SK-N-MC (cell line): ENCODE data around the gene TRPM2.

ENCODE experiments used
- DNase-seq: peaks from one replicate; pipeline ENCODE4 v3.0.0-alpha.2; 2011; ENCODE audit warnings: low read depth, low spot score
- H3K27ac ChIP-seq: fragments of 200-600 bp; sonication (generic); 2 replicates; pipeline ENCODE4 v1.5.1; 2016; ENCODE audit warnings: mixed run types
- H3K36me3 ChIP-seq: fragments of 200-600 bp; sonication (generic); 2 replicates; pipeline ENCODE4 v1.6.1; 2017; ENCODE audit warnings: antibody characterized with exemption, low read length, mixed read lengths; ENCODE audit not compliant: insufficient read depth
- H3K4me3 ChIP-seq: fragments of 200-600 bp; sonication (generic); 2 replicates; pipeline ENCODE4 v1.5.1; 2016
- H3K9ac ChIP-seq: fragments of 200-600 bp; sonication (generic); 2 replicates; pipeline ENCODE4 v1.8.0; 2017; ENCODE audit warnings: mixed run types, mixed read lengths; ENCODE audit not compliant: insufficient read length
- H3K9me3 ChIP-seq: fragments of 200-600 bp; sonication (generic); 2 replicates; pipeline ENCODE4 v1.6.1; 2017; ENCODE audit warnings: low read depth, mild to moderate bottlenecking, antibody characterized with exemption, low read length, moderate library complexity, mixed read lengths
- EZH2 ChIP-seq: fragments of 200-600 bp; sonication (generic); IDR thresholded peaks from one replicate; pipeline ENCODE4 v1.6.1; 2017; ENCODE audit warnings: antibody characterized with exemption
- FOXP2 ChIP-seq: optimal IDR thresholded peaks from 2 replicates; pipeline ENCODE3; 2011; ENCODE audit warnings: mild to moderate bottlenecking, moderate library complexity; ENCODE audit not compliant: insufficient read depth; ENCODE audit errors: extremely low read length, control extremely low read depth
- POLR2AphosphoS5 ChIP-seq: IDR thresholded peaks from 2 replicates; pipeline ENCODE4 v1.6.1; 2012; ENCODE audit warnings: mild to moderate bottlenecking, low read depth, low read length, borderline replicate concordance

Gene TRPM2

DNA sequence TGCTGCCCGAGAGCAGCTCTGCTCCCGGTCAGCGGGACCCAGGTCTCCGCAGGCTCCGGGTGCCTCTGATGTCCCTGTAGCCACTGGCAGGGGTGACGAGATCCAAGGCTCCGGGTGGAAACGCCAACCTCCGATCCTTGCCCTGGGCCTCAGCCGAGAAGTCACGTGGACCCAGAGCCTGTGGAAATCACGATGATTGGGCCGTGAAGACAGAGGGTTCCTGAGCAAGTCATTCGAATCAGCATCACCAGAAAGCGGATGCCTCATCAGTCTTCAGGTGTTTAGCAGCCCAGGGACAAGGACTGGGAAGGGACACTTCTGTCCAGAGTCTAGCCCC, 114.4 kb downstream of the TRPM2 start:
- no peaks in the 10 kb centered on the region for H3K9me3 ChIP-seq
- no peaks in the 10 kb centered on the region for H3K36me3 ChIP-seq
- TF ChIP-seq POLR2AphosphoS5: no peak
- DNase-seq: no peak
- H3K9ac ChIP-seq: no peak overlapping the region
- H3K27ac ChIP-seq: no peak overlapping the region
- H3K4me3 ChIP-seq: no peak overlapping the region

DNA sequence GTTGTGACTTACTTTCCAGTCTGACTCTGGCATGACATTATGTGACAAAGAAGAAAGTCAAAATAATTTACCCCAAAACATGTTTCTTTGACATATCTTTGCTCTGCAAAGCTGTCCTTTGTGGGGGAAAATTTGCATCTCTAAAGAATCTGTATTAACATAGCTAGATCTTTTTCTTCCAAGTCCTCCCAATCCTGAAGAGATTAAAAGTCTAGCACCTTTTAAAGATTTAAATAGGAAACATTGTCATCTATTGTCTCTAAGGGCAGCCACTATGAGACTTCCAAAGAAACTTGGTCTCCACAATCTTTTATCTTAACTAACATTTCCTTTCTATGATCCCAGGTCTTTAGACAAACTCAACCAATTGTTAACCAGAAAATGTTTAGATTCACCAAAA, 117.9 kb downstream of the TRPM2 start:
- no peak for DNase-seq
- H3K27ac ChIP-seq: no peak overlapping the region
- H3K36me3 ChIP-seq: no peaks in the 10 kb centered on the region
- no peak overlapping the region for H3K4me3 ChIP-seq
- no peaks in the 10 kb centered on the region for H3K9me3 ChIP-seq
- TF ChIP-seq EZH2: no peak
- no peak for TF ChIP-seq POLR2AphosphoS5
- TF ChIP-seq FOXP2: no peak
- no peak overlapping the region for H3K9ac ChIP-seq

DNA sequence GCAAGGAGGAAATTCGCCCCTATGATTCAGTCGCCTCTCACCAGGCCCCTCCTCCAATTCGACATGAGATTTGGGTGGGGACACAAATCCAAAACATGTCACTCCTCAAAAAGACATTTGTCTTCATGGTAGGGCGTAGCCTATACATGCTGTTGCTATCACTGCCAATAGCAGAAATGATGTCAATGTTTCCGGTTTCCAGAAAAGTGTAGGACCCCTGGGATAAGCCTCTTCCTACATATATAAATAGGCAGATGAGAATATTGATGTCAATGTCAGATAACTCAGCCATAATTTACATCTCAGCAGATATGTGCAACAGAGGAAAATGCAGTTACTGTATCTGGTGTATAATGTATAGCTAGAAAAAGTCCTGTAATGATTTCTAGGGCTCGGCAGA, 118.6 kb downstream of the TRPM2 start:
- DNase-seq: no peak
- Histone ChIP-seq H3K27ac (no peak overlapping the region), H3K9ac (no peak overlapping the region), H3K9me3 (no peaks in the 10 kb centered on the region), H3K36me3 (no peaks in the 10 kb centered on the region), H3K4me3 (no peak overlapping the region)
- TF ChIP-seq FOXP2 (no peak), EZH2 (no peak), POLR2AphosphoS5 (no peak)

DNA sequence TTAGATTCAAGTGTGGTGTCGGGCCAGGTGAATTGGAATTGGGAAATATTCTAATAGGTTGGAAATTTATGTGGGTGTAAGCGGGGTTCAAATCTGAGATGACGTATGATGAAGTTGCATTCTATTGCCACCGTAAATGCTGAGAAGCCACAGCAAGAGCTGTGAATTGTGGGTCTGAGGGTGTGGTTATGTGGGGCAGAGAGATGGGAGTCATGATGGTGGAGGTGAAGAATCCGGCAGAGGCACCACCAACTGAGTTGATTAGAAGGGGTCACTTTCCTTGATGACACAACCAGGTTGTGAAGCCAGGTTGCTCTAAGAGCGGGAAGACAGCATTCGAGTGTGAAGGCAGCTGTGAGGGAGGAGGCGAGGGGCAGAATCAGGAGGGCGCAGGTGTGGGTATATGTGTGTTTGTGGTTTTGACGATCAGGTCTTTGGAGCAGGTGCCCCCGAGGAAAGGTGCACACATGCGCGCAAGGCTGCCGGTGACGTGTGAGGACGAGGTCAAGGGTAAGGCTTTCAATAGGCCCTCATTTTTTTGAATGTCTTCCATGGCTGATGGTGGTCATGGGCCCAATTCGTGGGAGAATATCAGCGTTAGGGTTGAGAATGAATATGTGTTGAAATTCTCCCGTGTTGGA, 120.6 kb downstream of the TRPM2 start:
- no peaks in the 10 kb centered on the region for H3K36me3 ChIP-seq
- no peak overlapping the region for H3K27ac ChIP-seq
- no peak overlapping the region for H3K4me3 ChIP-seq
- no peak for DNase-seq
- H3K9ac ChIP-seq: no peak overlapping the region
- H3K9me3 ChIP-seq: no peaks in the 10 kb centered on the region
- TF ChIP-seq POLR2AphosphoS5 (no peak), FOXP2 (no peak), EZH2 (no peak)

DNA sequence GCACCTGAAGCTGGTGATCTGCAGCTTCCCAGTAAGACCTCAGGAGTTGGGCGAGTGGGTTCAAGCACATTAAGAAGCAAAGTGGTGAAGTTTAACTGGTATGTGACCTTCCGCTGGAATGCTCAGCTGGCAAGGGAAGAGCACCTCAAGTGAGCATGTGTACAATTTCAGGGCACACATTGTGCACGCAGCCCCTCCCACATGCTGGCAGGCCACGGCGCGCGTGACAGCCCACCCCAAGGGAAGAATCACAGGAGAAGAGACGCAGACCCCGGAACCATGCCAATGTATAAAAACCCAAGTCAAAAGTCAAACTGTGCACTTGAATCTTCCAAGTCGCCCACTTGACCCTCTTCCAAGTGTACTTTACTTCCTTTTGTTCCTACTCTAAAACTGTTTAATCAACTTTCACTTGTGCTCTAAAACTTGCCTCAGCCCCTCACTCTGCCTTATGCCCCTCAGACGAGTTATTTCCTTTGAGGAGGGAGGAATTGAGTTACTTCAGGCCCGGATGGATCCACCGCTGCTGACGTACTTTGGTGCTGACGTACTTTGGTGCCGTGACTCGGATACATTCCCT, 121.9 kb downstream of the TRPM2 start:
- H3K9me3 ChIP-seq: no peaks in the 10 kb centered on the region
- H3K36me3 ChIP-seq: no peaks in the 10 kb centered on the region
- H3K9ac ChIP-seq: no peak overlapping the region
- no peak overlapping the region for H3K27ac ChIP-seq
- no peak for TF ChIP-seq POLR2AphosphoS5
- no peak for TF ChIP-seq EZH2
- no peak for TF ChIP-seq FOXP2
- H3K4me3 ChIP-seq: no peak overlapping the region
- no peak for DNase-seq

DNA sequence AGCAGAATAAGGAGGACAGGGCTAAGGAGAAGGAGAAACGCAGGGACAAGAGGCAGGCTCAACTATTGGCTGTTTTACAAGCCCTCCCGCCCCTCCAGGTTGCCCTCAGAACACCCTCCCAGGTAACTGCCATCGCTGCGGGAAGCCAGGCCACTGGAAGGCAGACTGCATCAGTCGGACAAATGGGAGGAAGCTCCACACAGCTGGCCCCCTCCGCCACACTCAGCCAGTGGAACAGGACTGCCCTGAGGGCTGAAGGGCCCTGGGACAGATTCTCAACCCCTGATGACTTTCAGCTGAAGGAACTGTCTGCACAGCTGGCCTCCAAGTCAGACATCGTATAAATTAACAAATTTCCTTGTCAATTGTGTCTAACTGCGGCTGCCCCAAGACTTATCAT, 123.7 kb downstream of the TRPM2 start:
- H3K9ac ChIP-seq: no peak overlapping the region
- no peak overlapping the region for H3K27ac ChIP-seq
- H3K36me3 ChIP-seq: no peaks in the 10 kb centered on the region
- DNase-seq: no peak
- H3K9me3 ChIP-seq: no peaks in the 10 kb centered on the region
- H3K4me3 ChIP-seq: no peak overlapping the region
- TF ChIP-seq FOXP2: no peak
- TF ChIP-seq POLR2AphosphoS5: no peak
- TF ChIP-seq EZH2: no peak

DNA sequence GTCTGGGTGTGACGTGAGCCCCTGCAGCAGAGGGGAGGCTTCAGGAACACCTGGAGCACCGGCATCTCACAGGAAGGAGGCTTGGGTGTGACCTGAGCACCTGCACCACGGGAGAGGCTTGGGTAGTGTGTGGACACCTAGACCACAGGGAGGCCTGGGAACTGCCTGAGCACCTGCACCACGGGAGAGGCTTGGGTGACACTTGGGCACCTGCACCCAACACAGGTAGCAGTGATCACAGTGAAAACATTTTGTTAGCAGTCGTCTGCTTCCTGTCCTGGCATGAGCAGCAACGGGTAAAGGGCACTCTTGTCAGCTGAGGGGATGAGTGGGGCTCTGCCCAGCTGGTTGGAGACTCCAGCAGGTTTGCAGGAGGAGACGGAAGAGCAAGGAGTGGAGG, 124.3 kb downstream of the TRPM2 start:
- TF ChIP-seq POLR2AphosphoS5 (no peak), FOXP2 (no peak), EZH2 (no peak)
- Histone ChIP-seq H3K9ac (no peak overlapping the region), H3K4me3 (no peak overlapping the region), H3K9me3 (no peaks in the 10 kb centered on the region), H3K27ac (no peak overlapping the region), H3K36me3 (no peaks in the 10 kb centered on the region)
- DNase-seq: no peak

DNA sequence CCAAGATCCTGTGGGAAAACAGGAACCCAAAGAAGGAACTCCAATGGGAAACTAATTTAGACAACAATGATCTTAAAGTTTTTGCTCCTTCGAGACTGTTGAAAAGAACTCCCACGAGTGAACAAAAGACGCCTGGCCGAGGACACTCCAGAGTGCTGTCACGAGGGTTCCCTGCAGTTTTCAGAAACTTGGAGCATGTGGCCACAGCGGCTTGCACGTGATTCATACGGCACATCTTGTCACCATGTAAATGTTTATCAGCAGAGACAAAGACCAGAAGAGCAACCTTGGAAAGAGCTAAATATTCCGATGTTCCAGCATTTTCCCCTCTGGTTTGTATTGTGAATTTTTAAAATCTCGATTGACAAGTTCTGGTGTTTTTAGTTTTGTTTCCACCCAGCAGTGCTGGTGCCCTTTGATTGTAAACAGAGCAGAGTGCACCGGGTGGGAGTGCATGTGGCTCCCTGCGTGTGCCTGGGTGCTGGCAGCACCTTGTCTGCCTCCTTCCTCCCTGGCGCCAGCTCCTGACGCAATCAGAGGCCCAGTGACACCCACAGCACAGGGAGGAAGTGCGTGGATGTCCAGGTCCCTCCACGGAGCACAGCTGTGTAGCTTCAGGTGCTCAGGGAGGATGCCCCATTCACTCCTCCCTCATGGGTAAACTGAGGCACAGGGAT, 124.8 kb downstream of the TRPM2 start:
- Histone ChIP-seq H3K9me3 (no peaks in the 10 kb centered on the region), H3K36me3 (no peaks in the 10 kb centered on the region), H3K27ac (no peak overlapping the region), H3K4me3 (no peak overlapping the region), H3K9ac (no peak overlapping the region)
- DNase-seq: no peak
- TF ChIP-seq EZH2 (no peak), FOXP2 (no peak), POLR2AphosphoS5 (no peak)
